ENCODE data around the gene NTRK2.

DNA sequence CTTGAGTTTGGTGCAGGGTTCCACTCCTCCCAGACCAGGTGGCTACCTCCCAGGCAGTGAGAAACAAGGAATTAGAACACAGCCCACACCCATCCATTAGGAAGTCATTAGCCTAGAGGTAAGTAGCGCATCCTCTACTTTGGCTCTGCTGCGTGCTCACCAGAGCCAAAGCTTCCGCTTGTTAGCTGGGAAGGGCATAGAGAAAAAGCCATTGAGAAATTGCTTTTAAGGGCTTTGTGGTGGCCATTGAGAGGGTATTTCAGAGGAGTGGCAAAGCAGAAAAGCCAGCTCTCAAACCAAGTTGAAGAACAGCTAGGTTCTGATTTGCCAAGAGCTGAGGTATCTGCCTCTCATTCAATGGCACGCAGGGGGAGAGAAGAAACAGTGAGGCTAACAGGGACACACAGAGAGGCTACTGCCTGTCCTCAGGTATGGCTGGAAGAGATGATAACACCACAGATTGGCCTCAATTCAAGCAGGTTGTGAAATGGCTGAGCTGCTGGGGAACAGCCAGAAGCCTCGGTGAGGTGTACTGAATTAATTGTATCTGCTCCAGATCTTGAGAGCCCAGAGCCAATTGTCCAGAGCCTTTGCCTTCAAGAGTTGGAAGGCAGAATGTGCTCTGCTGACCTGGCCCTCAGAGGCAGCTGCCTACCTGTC lies 119.4 kb downstream of the NTRK2 start:
- TF ChIP-seq, protein P1, sequence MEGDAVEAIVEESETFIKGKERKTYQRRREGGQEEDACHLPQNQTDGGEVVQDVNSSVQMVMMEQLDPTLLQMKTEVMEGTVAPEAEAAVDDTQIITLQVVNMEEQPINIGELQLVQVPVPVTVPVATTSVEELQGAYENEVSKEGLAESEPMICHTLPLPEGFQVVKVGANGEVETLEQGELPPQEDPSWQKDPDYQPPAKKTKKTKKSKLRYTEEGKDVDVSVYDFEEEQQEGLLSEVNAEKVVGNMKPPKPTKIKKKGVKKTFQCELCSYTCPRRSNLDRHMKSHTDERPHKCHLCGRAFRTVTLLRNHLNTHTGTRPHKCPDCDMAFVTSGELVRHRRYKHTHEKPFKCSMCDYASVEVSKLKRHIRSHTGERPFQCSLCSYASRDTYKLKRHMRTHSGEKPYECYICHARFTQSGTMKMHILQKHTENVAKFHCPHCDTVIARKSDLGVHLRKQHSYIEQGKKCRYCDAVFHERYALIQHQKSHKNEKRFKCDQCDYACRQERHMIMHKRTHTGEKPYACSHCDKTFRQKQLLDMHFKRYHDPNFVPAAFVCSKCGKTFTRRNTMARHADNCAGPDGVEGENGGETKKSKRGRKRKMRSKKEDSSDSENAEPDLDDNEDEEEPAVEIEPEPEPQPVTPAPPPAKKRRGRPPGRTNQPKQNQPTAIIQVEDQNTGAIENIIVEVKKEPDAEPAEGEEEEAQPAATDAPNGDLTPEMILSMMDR (IDR thresholded peaks at IDR 0.05) = no peak
- no peak for TF ChIP-seq POLR2AphosphoS5 (IDR thresholded peaks at IDR 0.05)
- TF ChIP-seq POLR2A (IDR thresholded peaks at IDR 0.05) = no peak
- TF ChIP-seq EP300 (IDR thresholded peaks at IDR 0.05) = no peak

Measured in gastroesophageal sphincter (tissue), 3 donors.